Measurements from ENCODE around the gene RTKN. TPM values are rescaled to one million over a fixed set of nuclear protein-coding genes. Genes with fewer than 3 reads are reported as not detected.

The RTKN gene
- total and polyA plus RNA-seq, 4 experiments from 2014 or later = 0.14 TPM; not detected in 3

DNA sequence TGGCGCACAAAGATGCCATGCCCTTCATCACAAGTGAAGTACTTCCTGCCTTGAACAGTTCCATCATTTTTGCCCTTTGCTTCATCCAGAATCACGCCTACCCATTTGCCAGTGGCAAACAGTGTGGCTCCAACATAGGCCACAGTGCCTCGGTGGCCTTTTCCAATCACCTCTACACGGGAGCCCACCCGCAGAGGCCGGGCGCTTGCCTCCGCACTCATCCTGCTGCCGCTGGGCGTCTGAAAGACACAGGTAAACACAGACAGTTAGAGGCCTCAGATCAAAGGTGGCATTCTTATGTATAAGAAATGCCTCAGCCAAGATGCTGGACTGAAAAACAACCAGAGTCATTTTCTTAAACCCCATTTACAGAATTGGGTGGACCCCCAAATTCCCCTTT is 63.7 kb downstream of the RTKN start:
- Histone ChIP-seq H3K27me3 (ENCODE audit: insufficient read depth, low read length) (no peaks in the 10 kb centered on the region), H3K4me1 (ENCODE audit: insufficient read depth, low read length) (peaks cover 28% of the 10 kb centered on the region), H3K9me3 (ENCODE audit: control insufficient read depth in 1 of 2, low read length in 2 of 2) (no peaks in the 10 kb centered on the region), H3K36me3 (ENCODE audit: insufficient read depth, low read length) (peaks cover 21% of the 10 kb centered on the region), H3K4me3 (ENCODE audit: low read length in 2 of 2) (no peak overlapping the region), H3K27ac (ENCODE audit: low read depth, low read length) (no peak overlapping the region)
- H3K4me3 Mint-ChIP-seq = no peak overlapping the region
- no peaks in the 10 kb centered on the region for H3K9me3 Mint-ChIP-seq
- DNase-seq = no peak
- intact Hi-C loops (cut with micrococcal nuclease) = no loop called here
- peaks cover 26 to 49% of the 10 kb centered on the region in 2 donors for H3K36me3 Mint-ChIP-seq
- POLR2A ChIA-PET (ENCODE audit: partially characterized antibody) = no interaction called here
- H3K4me1 Mint-ChIP-seq = peaks cover 22 to 38% (median 32%) of the 10 kb centered on the region in 4 donors
- H3K27me3 Mint-ChIP-seq = no peaks in the 10 kb centered on the region
- CTCF ChIA-PET (ENCODE audit: partially characterized antibody) = no interaction called here
- H3K27ac Mint-ChIP-seq = no peak overlapping the region

DNA sequence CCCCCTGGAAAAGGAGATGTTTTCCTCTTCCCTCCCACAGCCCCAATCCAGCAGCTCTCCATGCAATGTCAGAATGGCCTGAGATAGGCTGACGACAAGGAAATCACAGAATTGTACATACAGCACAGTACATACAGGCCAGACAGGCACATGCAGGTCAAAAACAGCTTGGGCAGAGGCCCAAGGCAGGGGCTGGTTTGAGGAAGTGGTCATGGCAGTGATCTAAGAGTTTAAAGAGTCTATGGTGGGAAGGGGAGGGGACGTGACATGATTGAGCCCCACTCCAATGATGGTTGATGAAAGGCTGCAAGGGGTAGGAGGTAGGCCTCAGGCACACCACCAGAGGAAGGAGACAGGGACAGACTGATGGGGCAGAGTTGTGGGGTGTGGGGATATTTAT is 65.9 kb downstream of the RTKN start:
- Histone ChIP-seq H3K27me3 (ENCODE audit: insufficient read depth, low read length) (no peaks in the 10 kb centered on the region), H3K27ac (ENCODE audit: low read depth, low read length) (no peak overlapping the region), H3K4me1 (ENCODE audit: insufficient read depth, low read length) (peaks cover 16% of the 10 kb centered on the region), H3K9me3 (ENCODE audit: control insufficient read depth in 1 of 2, low read length in 2 of 2) (no peaks in the 10 kb centered on the region), H3K4me3 (ENCODE audit: low read length in 2 of 2) (no peak overlapping the region), H3K36me3 (ENCODE audit: insufficient read depth, low read length) (peaks cover 25% of the 10 kb centered on the region)
- Mint-ChIP-seq H3K9me3 (peaks cover 0 to 2% (median 0%) of the 10 kb centered on the region in 8 donors), H3K36me3 (peaks cover 45 to 59% of the 10 kb centered on the region in 2 donors), H3K4me1 (peaks cover 16 to 25% (median 21%) of the 10 kb centered on the region in 4 donors), H3K4me3 (no peak overlapping the region), H3K27me3 (no peaks in the 10 kb centered on the region), H3K27ac (peak overlapping the region in 2 of 7 donors; percentile 13 to 72)
- intact Hi-C loops (cut with micrococcal nuclease) = no loop called here
- no peak for DNase-seq
- CTCF ChIA-PET (ENCODE audit: partially characterized antibody) = no interaction called here
- POLR2A ChIA-PET (ENCODE audit: partially characterized antibody) = no interaction called here

Other genes starting within 250 kb of the RTKN start
- gene MTHFD2, start 243.3 kb downstream of the RTKN start, total RNA-seq = 10 to 100 TPM; 23.8 to 25.0 TPM
- 10 to 100 TPM; 13.7 to 16.3 TPM for gene MTHFD2, start 243.3 kb downstream of the RTKN start, polyA plus RNA-seq
- gene SLC4A5, start 98.5 kb downstream of the RTKN start, total RNA-seq = 10 to 100 TPM; 10.9 to 11.5 TPM
- gene SLC4A5, start 98.5 kb downstream of the RTKN start, polyA plus RNA-seq = 1 to 10 TPM in 1 of 2 donors, under 1 TPM in 1; 0.25 to 3.4 TPM
- gene DCTN1, start 61.6 kb downstream of the RTKN start, total RNA-seq = 100 to 1,000 TPM; 105 to 115 TPM
- 10 to 100 TPM; 24.4 to 78.0 TPM for gene DCTN1, start 61.6 kb downstream of the RTKN start, polyA plus RNA-seq
- 1 to 10 TPM; 5.3 to 7.5 TPM for gene C2orf81, start 20.3 kb downstream of the RTKN start, total RNA-seq
- 1 to 10 TPM; 1.5 to 1.6 TPM for gene C2orf81, start 20.3 kb downstream of the RTKN start, polyA plus RNA-seq
- 10 to 100 TPM; 36.3 to 41.0 TPM for gene WDR54, start 20.2 kb downstream of the RTKN start, total RNA-seq
- 100 to 1,000 TPM in 1 of 2 donors, 10 to 100 TPM in 1; 56.1 to 107 TPM for gene WDR54, start 20.2 kb downstream of the RTKN start, polyA plus RNA-seq
- gene INO80B, start 13.2 kb upstream of the RTKN start, total RNA-seq = 10 to 100 TPM; 76.4 to 82.8 TPM
- gene INO80B, start 13.2 kb upstream of the RTKN start, polyA plus RNA-seq = 1 to 10 TPM; 4.6 to 7.7 TPM
- gene WBP1, start 16.5 kb upstream of the RTKN start, total RNA-seq = 100 to 1,000 TPM; 108 to 109 TPM
- 10 to 100 TPM; 38.1 to 41.2 TPM for gene WBP1, start 16.5 kb upstream of the RTKN start, polyA plus RNA-seq
- gene MOGS, start 23.4 kb upstream of the RTKN start, total RNA-seq = 10 to 100 TPM; 92.3 to 94.1 TPM
- 10 to 100 TPM; 34.0 to 38.5 TPM for gene MOGS, start 23.4 kb upstream of the RTKN start, polyA plus RNA-seq
- gene MRPL53, start 30.7 kb upstream of the RTKN start, total RNA-seq = 10 to 100 TPM; 72.8 to 82.3 TPM
- gene MRPL53, start 30.7 kb upstream of the RTKN start, polyA plus RNA-seq = 100 to 1,000 TPM in 1 of 2 donors, 10 to 100 TPM in 1; 96.5 to 120 TPM
- gene CCDC142, start 41.1 kb upstream of the RTKN start, total RNA-seq = 10 to 100 TPM; 63.9 to 67.6 TPM
- 10 to 100 TPM in 1 of 2 donors, 1 to 10 TPM in 1; 3.6 to 10.2 TPM for gene CCDC142, start 41.1 kb upstream of the RTKN start, polyA plus RNA-seq
- gene TTC31, start 41.1 kb upstream of the RTKN start, total RNA-seq = 10 to 100 TPM; 43.7 to 46.9 TPM
- 10 to 100 TPM; 17.0 to 19.2 TPM for gene TTC31, start 41.1 kb upstream of the RTKN start, polyA plus RNA-seq
- gene LBX2, start 57.7 kb upstream of the RTKN start, total RNA-seq = under 1 TPM in 1 of 2 experiments, not detected in 1; 0.30 TPM
- under 1 TPM in 1 of 2 donors, not detected in 1; 0.23 TPM for gene LBX2, start 57.7 kb upstream of the RTKN start, polyA plus RNA-seq
- gene PCGF1, start 65.8 kb upstream of the RTKN start, total RNA-seq = 10 to 100 TPM; 31.1 to 42.2 TPM
- gene PCGF1, start 65.8 kb upstream of the RTKN start, polyA plus RNA-seq = 10 to 100 TPM; 10.4 to 16.7 TPM
- under 1 TPM; 0.52 to 0.53 TPM for gene TLX2, start 72.5 kb upstream of the RTKN start, total RNA-seq
- gene TLX2, start 72.5 kb upstream of the RTKN start, polyA plus RNA-seq = under 1 TPM; 0.14 to 0.33 TPM
- gene DQX1, start 84.3 kb upstream of the RTKN start, total RNA-seq = under 1 TPM; 0.35 to 0.44 TPM
- gene DQX1, start 84.3 kb upstream of the RTKN start, polyA plus RNA-seq = not detected
- 100 to 1,000 TPM; 153 to 158 TPM for gene AUP1, start 87.8 kb upstream of the RTKN start, total RNA-seq
- 100 to 1,000 TPM in 1 of 2 donors, 10 to 100 TPM in 1; 91.3 to 123 TPM for gene AUP1, start 87.8 kb upstream of the RTKN start, polyA plus RNA-seq
- 10 to 100 TPM; 39.8 to 41.1 TPM for gene HTRA2, start 88.0 kb upstream of the RTKN start, total RNA-seq
- gene HTRA2, start 88.0 kb upstream of the RTKN start, polyA plus RNA-seq = 10 to 100 TPM; 22.0 to 25.7 TPM
- gene LOXL3, start 112.0 kb upstream of the RTKN start, total RNA-seq = under 1 TPM; 0.25 to 0.32 TPM
- not detected for gene LOXL3, start 112.0 kb upstream of the RTKN start, polyA plus RNA-seq
- gene DOK1, start 112.8 kb upstream of the RTKN start, total RNA-seq = 10 to 100 TPM; 34.8 to 35.7 TPM
- 10 to 100 TPM; 14.2 to 26.8 TPM for gene DOK1, start 112.8 kb upstream of the RTKN start, polyA plus RNA-seq
- gene M1AP, start 206.4 kb upstream of the RTKN start, total RNA-seq = not detected
- under 1 TPM in 1 of 2 donors, not detected in 1; 0.47 TPM for gene M1AP, start 206.4 kb upstream of the RTKN start, polyA plus RNA-seq
- 10 to 100 TPM; 19.5 to 21.6 TPM for gene SEMA4F, start 212.3 kb upstream of the RTKN start, total RNA-seq
- 1 to 10 TPM; 6.8 to 8.1 TPM for gene SEMA4F, start 212.3 kb upstream of the RTKN start, polyA plus RNA-seq

Measured in CD4-positive, alpha-beta memory T cell (primary cell).